Measurements from ENCODE around the gene AWAT2.
A peak's percentile ranks its signal among the peaks of the same experiment; 100 is the strongest.
"Not testable (repeated sequence)": the region's sequence is repeated elsewhere in the genome, so short reads cannot be mapped to it uniquely, and the experiment has no call there.

Gene AWAT2

DNA sequence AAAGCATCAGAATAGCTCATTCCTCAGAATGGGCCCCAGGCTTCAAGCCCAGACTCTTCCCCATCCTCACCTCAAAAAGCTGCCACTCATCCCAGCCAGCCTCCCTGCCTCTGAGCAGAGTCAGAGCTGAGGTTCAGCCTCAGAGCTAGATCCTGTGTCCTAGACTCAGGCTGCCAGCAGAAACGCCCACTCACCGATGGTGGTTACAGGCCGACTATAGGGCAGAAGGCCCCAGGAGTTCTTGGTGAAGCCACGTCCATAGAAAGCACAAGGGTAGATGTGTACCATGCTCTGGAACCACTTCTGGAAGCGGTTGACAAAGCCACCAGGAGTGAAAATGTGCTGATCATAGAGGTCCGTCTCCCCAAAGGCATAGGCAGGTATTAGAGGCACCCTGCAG is 7.7 kb downstream of the AWAT2 start:
- DNase-seq: no peak

DNA sequence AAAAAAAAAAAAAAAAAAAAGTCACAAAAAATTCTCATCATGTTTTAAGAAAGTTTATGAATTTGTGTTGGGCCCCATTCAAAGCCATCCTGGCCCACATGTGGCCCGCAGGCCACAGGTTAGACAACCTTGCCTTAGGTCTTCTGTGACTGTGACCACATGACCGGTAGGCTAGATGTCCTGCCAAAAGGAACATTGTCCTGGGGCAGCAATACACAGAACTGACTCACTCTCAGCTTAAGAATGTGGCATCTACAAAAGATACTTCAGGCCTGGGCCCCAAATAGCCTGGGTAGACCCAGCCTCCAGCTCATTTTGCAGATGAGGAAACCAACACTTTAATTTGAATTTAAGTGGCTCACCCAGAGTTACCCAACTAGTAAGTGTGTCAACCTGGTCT is 10.0 kb downstream of the AWAT2 start:
- no peak for DNase-seq

DNA sequence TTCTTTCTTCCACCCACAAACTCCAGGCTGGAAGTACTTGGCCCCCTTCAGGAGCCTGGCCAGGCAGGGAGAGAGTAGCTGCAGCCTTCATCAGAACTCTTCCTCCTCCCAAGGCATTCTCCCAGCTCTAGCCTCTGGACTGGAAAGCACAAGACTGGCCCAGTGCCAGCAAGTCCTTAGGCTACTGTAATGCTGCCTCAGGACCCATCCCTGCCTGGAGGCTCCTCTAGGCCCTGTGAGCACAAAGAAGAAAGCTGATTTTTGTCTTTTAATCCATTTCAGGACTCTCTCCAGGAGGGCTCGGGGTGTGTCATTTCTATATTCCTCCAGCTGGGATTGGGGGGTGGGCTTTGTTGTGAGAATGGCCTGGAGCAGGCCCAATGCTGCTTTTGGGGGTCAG is 10.8 kb downstream of the AWAT2 start:
- DNase-seq: no peak

DNA sequence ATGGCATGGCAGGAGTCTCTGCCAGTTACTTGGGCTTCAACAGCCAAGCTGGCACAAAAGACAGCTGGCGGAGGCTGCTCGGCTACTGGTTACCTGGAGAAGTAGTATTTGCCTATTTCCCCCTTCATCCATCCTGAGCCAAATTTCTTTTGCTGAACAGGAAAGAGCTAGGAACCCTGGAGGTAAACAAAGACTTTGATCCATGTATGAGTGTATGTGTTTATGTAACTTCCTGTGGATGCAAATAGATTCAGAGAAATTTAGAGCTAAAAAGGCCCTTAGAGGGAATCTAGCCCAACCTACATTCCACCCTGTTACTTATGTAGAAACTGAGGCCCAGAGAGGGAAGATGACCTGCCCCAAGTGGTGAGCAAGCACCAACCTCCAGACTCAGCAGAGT is 11.2 kb downstream of the AWAT2 start:
- DNase-seq: no peak

DNA sequence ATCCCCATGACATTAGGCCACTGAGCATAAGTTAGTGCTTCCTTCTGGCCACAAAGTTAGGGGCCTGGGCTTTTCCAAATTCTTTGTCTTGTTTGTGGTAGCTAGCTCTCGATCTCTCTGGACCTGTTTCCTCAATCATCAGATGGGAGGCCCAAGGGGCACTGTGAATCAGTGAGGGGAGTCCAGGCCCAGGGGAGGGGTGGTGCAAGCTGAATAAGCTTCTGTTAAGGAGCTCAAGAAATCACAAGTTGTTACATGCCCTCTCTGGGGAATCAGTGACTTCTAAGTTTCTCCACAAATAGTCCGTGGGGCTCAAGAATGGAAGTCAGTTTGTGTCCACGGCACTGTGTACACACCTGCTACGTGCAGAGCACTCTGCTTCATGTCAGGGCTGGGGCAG is 15.1 kb downstream of the AWAT2 start:
- DNase-seq: no peak

DNA sequence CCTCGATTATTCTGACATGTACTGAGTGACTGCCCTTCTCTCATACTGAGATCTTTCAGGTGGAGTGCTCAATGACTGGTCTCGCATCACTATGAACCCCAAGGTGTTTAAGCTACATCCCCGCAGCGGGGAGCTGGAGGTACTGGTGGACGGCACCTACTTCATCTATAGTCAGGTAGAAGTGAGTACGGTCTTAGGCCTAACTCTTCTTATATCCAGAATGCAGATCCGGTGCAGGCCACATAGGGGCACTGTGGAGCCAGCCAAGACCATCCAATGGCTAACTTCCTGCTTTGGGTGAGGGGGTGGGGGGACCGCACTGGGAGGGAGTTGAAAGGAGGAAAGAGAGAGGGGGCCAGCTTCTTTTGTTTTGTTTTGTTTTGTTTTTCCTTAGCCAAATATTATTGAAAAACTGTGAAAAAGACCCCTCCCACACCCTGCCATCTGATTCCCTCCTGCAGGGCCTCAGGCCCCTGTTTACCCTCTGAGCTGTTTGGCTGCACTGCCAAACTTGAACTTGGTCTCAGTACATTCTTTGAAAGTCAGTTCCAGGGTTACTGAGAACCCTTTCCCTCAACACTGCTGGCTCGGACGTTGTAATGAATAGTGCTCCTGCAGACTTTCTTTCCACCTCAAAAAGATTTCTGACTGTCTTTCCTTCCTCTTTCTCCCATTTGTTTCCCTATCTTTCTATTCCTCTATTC is 16.2 kb downstream of the AWAT2 start:
- DNase-seq: peak; percentile 44

DNA sequence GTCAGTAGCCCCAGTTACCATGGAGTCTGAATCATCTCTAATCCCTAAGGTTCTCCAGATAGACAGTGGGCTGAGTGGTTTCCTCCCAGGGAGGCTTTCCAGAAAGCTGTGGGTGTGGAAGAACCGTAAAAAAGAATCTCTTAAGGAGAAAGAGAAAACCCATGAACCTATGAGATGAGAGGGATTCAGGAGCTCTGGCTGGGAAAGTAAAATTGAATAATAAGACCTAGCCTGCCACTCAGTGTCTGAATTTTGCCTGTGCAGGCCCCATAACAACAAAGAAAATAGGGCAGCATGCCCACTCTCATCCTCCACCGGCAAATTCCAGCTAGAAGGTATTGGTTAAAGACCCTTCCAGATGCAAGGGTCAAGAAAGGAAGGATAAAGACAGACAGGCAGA is 16.9 kb downstream of the AWAT2 start:
- peak; percentile 5 for DNase-seq

DNA sequence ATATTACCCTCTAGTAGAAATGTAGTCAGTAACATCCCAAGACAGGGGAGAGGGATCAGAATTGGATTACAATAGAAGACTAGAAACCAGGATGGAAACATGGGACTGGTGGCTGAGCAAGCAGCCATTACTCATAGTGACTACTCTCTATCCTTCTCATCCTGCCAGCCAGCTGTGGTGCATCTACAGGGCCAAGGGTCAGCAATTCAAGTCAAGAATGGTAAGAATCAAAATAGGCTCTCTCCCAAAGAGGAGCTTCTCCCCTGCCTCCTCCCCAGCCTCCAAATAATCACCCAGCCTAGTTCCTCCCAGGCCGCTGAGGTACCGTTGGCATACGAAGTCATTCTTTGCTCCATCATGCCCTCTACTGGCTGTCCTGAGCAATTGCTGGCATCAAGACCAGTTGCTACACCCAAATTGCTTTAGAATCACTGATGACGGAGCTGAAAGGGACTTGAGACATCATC is 19.4 kb downstream of the AWAT2 start:
- DNase-seq: peak; percentile 38

DNA sequence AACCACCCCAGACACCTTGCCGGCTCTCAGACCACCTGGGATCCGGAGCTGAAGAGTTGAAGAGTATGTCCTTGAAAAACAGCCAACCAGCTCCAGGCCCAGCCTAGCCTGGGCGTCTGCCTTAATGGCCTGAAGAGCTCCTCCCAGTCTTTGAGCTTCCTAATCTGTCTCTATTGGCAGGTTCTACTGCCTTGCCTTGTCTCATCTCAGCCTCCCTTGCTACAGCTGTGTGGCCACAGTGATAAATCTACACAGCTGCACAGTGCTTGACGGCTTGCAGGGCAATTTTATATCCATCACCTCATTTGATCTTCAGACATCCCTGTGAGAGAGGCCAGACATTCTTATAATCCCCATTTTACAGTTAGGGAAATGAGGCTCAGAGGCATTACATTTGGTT is 19.9 kb downstream of the AWAT2 start:
- no peak for DNase-seq

DNA sequence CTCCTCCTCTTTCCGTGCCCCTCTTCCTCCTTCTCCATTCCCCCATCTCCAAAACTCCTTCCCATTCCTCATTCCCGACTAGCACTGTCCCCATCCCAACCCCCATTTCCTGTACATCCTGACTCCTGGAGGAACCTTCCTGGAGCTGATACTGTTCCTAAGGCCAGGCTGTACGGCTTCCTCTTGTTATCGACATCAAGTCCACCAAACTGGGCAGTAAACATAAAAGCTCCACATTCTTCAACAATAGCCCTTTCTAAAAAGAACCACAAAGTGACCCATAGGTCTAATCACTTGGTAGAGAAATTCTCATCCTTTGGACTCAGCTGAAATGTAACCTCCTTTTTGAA is 22.9 kb downstream of the AWAT2 start:
- no peak for DNase-seq

DNA sequence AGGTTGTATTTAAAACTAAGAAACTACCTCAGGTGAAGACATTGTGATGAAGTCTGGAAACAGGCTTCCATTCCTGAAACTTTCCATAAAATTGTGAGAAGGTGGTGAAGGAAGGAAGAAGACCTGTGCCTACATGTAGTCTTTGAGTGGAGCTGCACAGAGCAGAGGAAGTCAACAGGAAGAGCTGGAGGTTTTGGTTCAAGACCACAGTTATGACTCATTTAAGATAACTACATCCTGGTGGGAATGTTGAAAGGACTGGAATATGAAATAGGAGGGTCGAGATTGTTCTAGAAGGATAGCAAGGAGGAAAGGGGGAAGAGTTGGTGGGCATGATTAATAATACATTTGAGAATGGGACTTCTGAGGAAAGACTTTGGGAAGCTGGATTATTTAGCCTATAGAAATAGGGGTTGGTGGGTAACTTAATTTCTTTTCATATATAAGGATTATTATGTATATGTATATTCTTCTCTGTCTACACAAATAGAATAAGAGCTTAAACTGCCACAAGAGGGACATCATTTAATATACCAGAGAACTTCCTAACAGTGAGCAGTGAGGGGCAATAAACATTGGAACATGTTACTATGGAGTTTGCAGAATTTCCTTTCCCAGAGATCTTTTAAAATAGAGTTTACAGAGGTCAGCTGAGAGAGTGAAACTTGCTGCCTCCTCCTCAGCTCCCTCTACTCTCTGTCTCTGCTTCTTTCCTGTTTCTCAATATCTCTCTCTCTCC is 23.5 kb downstream of the AWAT2 start:
- peak; percentile 12 for DNase-seq

DNA sequence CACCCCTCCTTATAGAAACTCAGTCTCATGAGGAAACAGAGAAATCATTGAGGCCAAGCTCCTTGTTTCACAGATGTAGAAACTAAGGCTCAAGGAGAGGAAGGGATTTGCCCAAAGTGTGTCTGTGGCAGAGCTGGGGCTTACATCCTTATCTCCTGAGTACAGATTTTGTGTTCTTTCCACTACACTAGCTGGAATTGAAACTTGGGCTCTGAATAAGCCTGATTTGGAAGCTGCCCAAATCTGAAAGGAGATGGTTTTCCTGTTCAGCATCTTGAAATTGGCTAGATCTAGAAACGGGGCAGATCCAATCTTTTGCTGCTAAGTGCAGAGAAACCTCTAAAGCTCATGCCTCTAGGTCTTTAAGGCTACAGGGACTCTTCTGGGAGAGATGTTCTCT is 24.3 kb downstream of the AWAT2 start:
- peak; percentile 28 for DNase-seq

DNA sequence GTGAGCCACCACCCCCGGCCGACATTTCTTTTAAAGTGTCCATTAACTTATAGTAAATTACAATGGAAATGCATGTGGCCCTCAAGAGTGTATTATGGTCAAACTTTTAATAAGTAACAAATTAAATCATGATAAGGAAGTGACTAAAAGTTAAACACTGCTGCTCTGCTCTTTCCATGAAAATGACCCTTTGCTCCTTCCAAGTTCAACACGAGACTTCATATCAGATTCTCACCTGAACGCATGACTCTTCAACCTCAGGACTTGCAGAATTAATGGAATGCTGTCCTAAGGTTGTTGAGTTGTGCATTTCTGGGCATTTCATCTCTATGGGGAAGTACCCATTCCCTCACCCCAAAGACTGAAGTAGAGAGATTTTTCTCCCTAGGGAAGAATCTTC is 27.1 kb downstream of the AWAT2 start:
- no peak for DNase-seq

DNA sequence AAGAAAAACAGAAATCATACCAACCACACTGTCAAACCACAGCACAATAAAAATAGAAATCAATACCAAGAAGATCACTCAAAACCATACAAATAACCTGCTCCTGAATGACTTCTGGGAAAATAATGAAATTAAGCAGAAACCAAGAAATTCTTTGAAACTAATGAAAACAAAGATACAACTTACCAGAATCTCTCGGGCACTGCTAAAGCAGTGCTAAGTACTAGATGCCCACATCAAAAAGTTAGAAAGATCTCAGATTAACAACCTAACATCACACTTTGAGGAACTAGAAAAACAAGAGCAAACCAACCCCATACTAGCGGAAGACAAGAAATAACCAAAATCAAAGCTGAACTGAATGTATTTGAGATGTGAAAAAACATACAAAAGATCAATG is 33.2 kb downstream of the AWAT2 start:
- no peak for DNase-seq

DNA sequence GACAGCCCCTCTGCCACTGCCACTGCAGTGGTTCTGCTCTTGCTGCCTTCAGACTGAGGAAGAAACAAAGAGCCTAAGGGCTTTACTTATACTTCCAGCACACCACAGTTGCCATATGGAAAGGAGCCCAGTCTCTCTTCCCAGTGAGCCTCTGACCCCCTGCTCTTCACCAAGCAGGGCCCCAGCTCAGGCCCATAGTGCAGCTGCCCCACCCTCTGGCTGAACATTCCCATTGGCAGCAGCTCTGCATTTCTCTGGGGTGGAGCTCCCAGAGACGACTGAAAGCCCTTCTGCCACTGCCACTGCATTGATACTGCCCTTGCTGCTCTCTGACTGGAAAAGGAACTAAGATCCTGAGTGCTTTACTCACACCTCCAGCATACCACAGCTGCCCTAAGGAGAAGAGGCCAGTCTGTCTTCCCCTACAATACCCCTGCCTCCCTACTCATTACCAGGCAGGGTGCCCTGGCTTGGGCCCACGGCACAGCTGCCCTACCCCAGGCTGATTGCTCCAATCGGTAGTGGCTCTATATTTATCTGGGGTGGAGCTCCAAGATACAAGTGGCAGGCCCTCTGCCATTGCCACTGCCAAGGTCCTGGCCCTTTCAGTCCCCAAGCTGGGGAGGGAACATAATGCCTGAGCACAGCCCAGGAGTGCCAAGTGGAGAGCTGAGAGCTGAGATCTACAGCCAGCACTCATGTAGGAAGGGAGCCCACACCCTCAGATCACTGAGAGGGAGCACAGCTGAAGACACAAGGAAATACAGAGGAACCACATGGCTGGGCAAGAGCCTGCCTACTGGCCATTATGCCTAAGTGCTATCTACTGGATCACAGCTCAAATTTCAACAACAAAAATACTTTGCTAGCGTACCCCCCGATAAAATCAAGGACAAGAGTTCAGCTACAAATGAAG is 36.0 kb downstream of the AWAT2 start:
- no peak for DNase-seq

DNA sequence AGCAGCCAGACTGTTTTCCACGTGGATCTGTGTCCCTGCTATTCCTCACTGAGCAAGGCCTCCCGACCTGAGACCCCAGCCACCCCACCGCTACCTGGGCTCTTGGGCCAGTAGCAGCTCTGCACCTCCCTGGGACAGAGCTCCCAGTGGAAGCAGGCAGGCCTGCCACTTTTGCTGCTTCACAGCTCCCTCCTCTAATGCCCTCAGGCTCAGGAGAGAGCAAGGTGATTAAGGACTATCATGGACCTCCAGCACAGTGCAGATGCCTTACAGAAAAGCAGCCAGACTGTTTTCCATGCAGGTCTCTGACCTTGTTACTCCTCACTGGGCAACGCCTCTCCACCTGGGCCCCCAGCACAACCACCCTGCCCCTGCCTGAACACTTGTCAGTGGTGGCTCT is 37.0 kb downstream of the AWAT2 start:
- no peak for DNase-seq

DNA sequence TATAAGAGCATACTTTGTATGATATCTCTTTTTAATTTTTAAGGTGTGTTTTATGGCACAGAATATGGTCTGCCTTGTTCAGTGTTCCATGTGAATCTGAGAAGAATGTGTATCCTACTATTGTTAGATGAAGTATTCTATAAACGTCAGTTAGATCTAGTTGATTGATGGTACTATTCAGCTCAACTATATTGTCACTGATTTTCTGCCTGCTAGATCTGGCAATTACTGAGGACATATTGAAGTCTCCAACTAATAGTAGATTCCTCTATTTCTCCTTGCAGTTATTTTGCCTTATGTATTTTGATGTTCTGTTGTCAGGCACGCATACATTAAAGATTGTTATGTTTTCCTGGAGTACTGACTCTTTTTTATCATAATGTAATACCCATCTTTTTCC is 39.8 kb downstream of the AWAT2 start:
- DNase-seq: no peak

DNA sequence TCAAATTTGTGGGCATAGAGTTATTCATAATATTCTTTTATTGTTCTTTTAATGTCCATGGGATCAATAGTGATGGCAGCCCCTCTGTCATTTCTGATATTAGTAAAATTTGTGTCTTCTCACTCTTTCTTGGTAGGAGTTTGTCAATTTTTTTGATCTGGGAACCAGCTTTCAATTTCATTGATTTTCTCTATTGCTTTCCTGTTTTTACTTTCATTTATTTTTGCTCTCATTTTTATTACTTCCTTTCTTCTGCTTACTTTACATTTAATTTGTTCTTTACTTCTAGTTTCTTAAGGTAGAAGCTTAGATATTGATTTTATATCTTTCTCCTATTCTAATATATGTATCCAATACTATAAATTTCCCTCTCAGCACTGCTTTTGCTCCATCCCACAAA is 40.7 kb downstream of the AWAT2 start:
- DNase-seq: no peak

DNA sequence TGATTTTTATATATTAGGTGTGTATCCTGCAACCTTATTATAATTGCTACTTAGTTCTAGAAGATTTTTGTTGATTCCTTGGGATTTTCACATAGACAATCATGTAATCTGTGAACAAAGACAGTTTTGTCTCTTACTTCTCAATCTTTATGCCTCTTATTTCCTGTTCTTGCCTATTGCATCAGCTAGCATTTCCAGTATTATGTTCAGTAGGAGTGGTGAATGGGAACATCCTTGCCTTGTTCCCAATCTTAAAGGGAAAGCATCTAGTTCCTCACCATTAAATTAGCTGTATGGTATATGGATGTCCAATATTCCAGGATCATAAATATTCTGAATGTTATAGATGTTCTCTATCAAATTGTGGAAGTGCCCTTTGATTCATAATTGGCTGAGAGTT is 41.8 kb downstream of the AWAT2 start:
- DNase-seq: no peak

DNA sequence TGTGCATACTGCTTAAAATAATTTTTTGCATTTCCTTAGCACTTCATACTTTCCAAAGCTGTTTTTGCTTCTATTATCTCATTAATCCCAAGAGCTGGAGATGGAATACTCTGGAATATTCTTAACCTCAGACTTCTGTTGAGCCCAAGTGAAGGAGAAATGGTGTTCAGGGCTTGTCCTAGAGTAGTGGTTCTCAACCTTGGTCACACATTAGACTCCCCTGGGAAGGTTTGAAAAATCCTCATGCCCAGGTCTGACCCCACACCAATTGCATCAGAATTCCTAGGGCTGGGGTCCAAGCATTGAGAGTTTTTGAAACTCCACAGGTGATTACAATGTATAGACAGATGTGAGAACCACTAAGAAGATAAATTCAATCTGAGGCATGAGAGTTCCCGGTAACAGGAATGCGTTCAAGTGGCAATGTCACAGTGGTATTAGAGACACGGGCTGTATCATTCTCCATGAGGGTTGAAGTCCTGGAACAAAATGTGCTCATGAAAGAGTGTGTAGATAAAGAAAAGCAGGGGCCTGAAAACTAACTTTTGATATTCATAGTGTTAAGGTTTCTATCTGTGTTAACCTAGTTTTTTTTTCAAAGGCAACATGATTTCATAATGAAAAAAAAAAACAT is 47.9 kb downstream of the AWAT2 start:
- no peak for DNase-seq

DNA sequence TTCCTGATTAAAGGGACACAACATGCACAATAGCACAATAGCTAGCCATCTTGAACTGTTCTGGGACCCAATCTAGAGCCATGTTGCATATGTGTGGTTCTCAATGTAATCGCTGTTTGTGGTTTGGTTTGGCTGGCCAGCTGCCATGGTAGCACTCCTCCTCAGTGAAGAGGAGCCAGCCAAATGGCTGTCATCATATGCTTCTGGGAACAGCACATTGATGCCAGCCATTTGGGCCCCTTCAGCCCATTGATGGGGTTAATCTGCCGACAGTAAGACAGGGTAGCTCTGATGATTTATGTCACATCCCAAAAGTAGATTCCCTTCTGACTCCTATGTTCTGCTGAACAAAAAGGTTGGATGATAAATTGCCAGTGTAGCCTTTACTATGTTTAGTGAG is 48.5 kb downstream of the AWAT2 start:
- DNase-seq: peak; percentile 4

DNA sequence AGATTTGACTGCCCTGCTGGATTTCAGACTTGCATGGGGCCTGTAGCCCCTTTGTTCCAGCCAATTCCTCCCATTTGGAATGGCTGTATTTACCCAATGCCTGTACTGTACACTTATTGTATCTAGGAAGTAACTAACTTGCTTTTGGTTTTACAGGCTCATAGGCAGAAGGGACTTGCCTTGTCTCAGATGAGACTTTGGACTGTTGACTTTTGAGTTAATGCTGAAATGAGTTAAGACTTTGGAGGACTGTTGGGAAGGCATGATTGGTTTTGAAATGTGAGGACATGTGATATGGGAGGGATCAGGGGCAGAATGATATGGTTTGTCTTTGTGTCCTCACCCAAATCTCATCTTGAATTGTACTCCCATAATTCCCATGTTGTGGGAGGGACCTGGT is 51.4 kb downstream of the AWAT2 start:
- not testable (repeated sequence) for DNase-seq

DNA sequence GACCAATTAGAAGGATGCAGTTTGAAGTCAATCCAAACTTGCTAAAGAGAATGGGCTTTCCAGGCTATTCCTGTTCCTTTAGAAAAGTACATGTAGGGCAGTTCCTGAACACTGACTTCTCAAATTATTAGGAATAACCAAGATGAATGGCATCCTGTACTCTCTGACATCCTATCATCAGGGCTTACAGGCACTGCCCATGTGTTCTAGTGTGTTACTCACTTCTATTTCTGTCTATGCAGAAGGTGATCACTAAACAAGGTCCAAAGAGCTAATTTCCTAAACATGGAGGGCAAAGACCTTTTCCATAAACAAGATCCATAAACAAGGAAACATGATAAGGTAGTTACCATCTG is 53.6 kb downstream of the AWAT2 start:
- DNase-seq: no peak
